Suprapubic skin (tissue), 4 donors: ENCODE results near the gene ENAH. TPM values are rescaled to one million over a fixed set of nuclear protein-coding genes. Genes with fewer than 3 reads are reported as not detected.
"Not testable (repeated sequence)": the region's sequence is repeated elsewhere in the genome, so short reads cannot be mapped to it uniquely, and the experiment has no call there.

Experiments used
- DNase-seq, 2 donors: peaks; one replicate each; pipeline ENCODE4 v3.0.0-alpha.2; 2019; ENCODE audit warnings: low spot score in 2 of 2
- H3K27ac ChIP-seq: fragments of 200-600 bp; sonication (generic); one replicate; pipeline ENCODE4 v1.5.1; 2019
- H3K27me3 ChIP-seq: fragments of 200-600 bp; sonication (generic); one replicate; pipeline ENCODE4 v1.5.1; 2019
- H3K36me3 ChIP-seq: fragments of 200-600 bp; sonication (generic); one replicate; pipeline ENCODE4 v1.5.1; 2019
- H3K4me1 ChIP-seq: fragments of 200-600 bp; sonication (generic); one replicate; pipeline ENCODE4 v1.5.1; 2019
- H3K4me3 ChIP-seq: fragments of 200-600 bp; sonication (generic); one replicate; pipeline ENCODE4 v1.5.1; 2019; ENCODE audit warnings: mild to moderate bottlenecking
- H3K9me3 ChIP-seq: fragments of 200-600 bp; sonication (generic); one replicate; pipeline ENCODE4 v1.5.1; 2019
- EP300 ChIP-seq: sonication (generic); formaldehyde crosslinking; IDR thresholded peaks from one replicate; pipeline ENCODE4 v1.6.1; 2017; ENCODE audit warnings: antibody characterized with exemption
- POLR2A ChIP-seq, 2 donors: fragments of 450-650 bp; IDR thresholded peaks; one replicate each; pipeline ENCODE4 v1.6.1; 2017; ENCODE audit warnings: antibody characterized with exemption in 2 of 2, mild to moderate bottlenecking in 2 of 2, moderate library complexity in 2 of 2
- POLR2AphosphoS5 ChIP-seq, 3 donors: sonication (generic); formaldehyde crosslinking; IDR thresholded peaks; one replicate each; pipeline ENCODE4 v1.6.1; 2017; ENCODE audit warnings: antibody characterized with exemption in 3 of 3
- WGBS: methylation state at CpG from one replicate; pipeline ENCODE4 v1.1.5; 2018; 5-methylcytosine and 5-hydroxymethylcytosine counted together
- total RNA-seq, 4 donors: library from RNA; depleted of rRNA; stranded (reverse); fragments of >200 nt; gene quantifications; one replicate each; pipeline ENCODE4 v1.1.0, GENCODE V29; 2016
- TF ChIP-seq, protein P1 (sequence below), 2 donors: fragments of 200-600 bp in 1 of 2; fragments of 450-650 bp in 1 of 2; sonication (generic) in 1 of 2; IDR thresholded peaks; one replicate each; pipeline ENCODE4 v1.5.1; 2016 to 2019; ENCODE audit warnings: antibody characterized with exemption in 2 of 2, mild to moderate bottlenecking in 1 of 2, moderate library complexity in 1 of 2

Gene ENAH
- total RNA-seq, 4 donors from 2014 or later = 33.5 to 44.6 (median 41.8) TPM

DNA sequence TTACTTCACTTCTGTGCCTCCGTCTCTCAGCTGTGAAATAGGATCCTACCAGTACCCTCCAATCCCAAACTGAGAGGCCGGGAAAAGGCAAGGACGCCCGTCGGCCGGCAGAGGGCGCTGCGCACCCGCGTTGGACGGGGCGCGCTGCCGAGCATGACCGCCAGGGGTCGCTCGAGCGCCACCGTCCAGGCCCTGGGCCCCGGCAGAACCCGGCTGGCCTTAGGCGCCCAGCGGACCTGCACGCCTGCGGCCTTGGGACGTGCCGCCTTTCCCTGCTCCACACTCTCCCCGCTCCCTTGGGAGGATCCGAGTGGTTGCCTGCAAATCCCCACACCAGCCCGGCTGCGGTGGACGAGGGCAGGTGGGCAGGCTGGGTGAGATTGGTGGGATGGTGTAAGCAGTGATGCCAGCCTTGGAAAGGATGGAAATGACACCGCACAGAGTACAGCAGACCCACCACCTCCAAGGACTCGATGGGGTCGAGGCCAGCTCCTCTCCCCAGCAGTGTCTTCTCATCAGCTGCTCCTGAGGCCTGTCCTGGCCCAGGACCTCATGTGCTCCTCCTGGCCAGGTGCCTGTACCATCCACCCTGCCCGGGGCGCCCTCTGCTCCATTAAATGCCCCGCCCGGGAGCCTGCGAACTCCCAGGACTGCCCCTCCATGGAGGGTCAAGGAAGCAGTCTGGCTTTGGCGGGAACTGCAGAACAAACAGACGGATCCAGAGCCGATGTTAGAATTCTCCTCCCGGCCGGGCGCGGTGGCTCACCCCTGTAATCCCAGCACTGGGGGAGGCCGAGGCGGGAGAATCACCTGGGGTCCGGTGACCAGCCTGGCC is 177.7 kb downstream of the ENAH start:
- Histone ChIP-seq H3K36me3 (no peaks in the 10 kb centered on the region), H3K4me1 (peaks cover 11% of the 10 kb centered on the region), H3K9me3 (no peaks in the 10 kb centered on the region), H3K27ac (no peak overlapping the region), H3K4me3 (peak overlapping the region; percentile 5), H3K27me3 (no peaks in the 10 kb centered on the region)
- 31% methylated on average over 35 of the region's 50 CpGs for WGBS
- peak in 1 of 2 donors; percentile 83 for DNase-seq
- TF ChIP-seq, protein P1, sequence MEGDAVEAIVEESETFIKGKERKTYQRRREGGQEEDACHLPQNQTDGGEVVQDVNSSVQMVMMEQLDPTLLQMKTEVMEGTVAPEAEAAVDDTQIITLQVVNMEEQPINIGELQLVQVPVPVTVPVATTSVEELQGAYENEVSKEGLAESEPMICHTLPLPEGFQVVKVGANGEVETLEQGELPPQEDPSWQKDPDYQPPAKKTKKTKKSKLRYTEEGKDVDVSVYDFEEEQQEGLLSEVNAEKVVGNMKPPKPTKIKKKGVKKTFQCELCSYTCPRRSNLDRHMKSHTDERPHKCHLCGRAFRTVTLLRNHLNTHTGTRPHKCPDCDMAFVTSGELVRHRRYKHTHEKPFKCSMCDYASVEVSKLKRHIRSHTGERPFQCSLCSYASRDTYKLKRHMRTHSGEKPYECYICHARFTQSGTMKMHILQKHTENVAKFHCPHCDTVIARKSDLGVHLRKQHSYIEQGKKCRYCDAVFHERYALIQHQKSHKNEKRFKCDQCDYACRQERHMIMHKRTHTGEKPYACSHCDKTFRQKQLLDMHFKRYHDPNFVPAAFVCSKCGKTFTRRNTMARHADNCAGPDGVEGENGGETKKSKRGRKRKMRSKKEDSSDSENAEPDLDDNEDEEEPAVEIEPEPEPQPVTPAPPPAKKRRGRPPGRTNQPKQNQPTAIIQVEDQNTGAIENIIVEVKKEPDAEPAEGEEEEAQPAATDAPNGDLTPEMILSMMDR (IDR thresholded peaks at IDR 0.05) = peak; percentile 100
- TF ChIP-seq POLR2AphosphoS5 (IDR thresholded peaks at IDR 0.05) (peak in 2 of 3 donors; percentile 66 to 84), POLR2A (IDR thresholded peaks at IDR 0.05) (no peak)

DNA sequence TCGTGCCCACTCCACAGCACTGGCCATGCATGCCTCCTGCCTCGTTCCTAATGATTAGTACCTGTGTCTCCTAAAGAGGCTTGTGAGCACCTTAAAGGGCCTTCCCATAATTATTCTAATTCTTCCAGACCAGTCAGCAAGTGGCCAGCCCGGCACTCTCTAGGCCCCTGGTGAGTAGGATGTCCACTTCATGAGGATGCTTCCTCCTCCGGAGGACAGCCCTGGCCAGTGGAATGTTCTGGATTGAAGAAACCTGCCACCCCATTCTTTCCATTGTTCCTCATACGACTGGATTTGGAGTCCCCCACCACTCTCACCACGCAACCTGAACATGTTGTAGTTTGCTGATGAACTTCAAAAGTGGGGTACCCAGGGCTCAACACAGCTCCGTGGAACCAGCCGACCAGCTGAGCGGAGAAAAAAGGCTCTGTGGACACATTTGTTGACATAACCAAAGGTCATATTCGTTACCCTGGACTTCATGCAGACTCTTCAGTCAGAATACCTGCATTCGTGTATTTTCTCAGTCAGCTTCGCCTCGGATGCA is 178.4 kb downstream of the ENAH start:
- Histone ChIP-seq H3K27ac (no peak overlapping the region), H3K9me3 (no peaks in the 10 kb centered on the region), H3K27me3 (no peaks in the 10 kb centered on the region), H3K4me1 (peaks cover 11% of the 10 kb centered on the region), H3K36me3 (no peaks in the 10 kb centered on the region), H3K4me3 (no peak overlapping the region)
- TF ChIP-seq POLR2A (IDR thresholded peaks at IDR 0.05) (no peak), EP300 (no peak), POLR2AphosphoS5 (IDR thresholded peaks at IDR 0.05) (no peak)
- TF ChIP-seq, protein P1 (IDR thresholded peaks at IDR 0.05) = no peak
- 54% methylated on average over 12 of the region's 13 CpGs for WGBS
- DNase-seq = peak in 1 of 2 donors; percentile 54

DNA sequence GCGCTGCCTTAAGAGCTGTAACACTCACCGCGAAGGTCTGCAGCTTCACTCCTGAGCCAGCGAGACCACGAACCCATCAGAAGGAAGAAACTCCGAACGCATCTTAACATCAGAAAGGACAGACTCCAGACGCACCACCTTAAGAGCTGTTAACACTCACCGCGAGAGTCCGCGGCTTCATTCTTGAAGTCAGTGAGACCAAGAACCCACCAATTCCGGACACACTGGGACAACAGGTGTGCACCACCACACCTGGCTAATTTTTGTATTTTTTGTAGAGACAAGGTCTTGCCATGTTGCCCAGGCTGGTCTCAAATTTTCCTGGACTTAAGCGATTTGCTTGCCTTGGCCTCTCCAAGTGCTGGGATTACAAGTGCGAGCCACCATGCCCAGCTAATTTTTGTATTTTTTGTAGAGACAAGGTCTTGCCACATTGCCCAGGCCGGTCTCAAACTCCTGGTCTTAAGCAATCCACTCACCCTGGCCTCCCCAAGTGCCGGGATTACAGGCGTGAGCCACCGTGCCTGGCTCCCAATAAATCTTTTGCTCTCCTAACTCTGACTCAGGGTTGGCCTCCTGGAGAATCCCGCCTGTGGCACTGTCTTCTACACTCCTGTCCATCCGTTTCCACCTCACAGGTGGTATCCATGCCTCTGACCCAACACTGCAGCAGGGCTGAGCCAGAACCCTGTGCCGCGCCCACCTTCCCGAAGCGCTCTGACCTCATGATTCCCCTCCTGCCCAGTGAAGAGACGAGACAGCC is 179.1 kb downstream of the ENAH start:
- H3K27me3 ChIP-seq, H3K36me3 ChIP-seq, H3K4me3 ChIP-seq, H3K27ac ChIP-seq, H3K4me1 ChIP-seq, H3K9me3 ChIP-seq: not testable (repeated sequence)
- 92% methylated on average over 26 of the region's 26 CpGs for WGBS
- peak; percentile 41 to 70 for DNase-seq

DNA sequence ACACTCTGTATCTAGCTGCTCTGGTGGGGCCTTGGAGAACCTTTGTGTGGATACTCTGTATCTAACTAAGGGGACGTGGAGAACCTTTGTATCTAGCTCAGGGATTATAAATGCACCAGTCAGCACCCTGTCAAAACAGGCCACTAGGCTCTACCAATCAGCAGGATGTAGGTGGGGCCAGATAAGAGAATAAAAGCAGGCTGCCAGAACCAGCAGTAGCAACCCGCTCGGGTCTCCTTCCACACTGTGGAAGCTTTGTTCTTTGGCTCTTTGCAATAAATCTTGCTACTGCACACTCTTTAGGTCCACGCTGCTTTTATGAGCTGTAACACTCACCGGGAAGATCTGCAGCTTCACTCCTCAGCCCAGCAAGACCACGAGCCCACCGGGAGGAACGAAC is 179.7 kb downstream of the ENAH start:
- not testable (repeated sequence) for H3K4me3 ChIP-seq, H3K36me3 ChIP-seq, H3K9me3 ChIP-seq, H3K4me1 ChIP-seq, H3K27ac ChIP-seq, H3K27me3 ChIP-seq
- DNase-seq = peak; percentile 34 to 37
- 60% methylated on average over 7 of the region's 8 CpGs for WGBS

DNA sequence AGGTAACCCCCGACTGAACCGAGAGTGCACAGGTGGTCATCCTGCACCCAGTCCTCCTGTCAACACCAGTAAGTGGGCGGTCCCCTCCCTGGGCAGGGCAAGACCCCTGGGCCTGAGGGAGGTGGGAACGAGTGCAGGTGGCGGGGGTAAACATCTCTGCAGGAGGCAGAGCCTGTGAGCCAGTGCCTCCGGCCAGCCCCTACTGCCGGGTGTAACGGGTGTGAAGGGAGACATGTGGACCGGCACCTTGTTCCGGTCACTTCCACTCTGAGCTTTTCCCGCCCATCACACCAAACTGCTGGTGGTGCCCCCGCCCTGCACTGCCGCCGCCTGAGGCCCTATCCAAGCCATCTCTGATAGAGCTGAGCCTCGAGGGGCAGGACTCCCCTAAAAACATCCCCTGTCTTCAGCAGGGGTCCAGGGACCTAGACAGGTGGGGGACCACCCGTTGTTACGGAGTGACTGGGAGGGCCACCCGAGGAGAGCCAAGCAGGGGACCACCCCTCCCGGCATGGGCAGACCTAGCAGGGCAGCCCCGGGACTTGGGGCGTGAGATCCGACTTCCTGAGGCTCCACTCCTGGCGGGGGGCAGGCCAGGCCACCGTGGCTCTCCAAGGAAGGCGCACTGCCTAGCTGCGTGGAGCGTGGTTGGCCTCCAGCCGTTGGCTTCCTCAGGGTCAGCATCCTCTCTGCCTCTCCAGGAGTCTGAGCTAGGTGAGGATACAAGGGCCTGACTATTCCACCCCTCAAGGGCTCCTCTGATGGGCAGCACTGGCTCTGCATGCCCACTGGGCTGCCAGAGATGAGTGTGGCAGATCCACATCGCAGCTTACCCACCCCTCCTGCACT is 181.2 kb downstream of the ENAH start:
- Histone ChIP-seq H3K27ac (no peak overlapping the region), H3K4me1 (peaks cover 17% of the 10 kb centered on the region), H3K4me3 (no peak overlapping the region), H3K36me3 (no peaks in the 10 kb centered on the region), H3K9me3 (no peaks in the 10 kb centered on the region), H3K27me3 (no peaks in the 10 kb centered on the region)
- WGBS = 85% methylated on average over 24 of the region's 29 CpGs
- peak; percentile 56 to 74 for DNase-seq
- TF ChIP-seq POLR2AphosphoS5 (IDR thresholded peaks at IDR 0.05) (no peak), EP300 (no peak), POLR2A (IDR thresholded peaks at IDR 0.05) (no peak)
- TF ChIP-seq, protein P1 (IDR thresholded peaks at IDR 0.05) = no peak
